ENCODE measurements around the gene PLCB1.

DNA sequence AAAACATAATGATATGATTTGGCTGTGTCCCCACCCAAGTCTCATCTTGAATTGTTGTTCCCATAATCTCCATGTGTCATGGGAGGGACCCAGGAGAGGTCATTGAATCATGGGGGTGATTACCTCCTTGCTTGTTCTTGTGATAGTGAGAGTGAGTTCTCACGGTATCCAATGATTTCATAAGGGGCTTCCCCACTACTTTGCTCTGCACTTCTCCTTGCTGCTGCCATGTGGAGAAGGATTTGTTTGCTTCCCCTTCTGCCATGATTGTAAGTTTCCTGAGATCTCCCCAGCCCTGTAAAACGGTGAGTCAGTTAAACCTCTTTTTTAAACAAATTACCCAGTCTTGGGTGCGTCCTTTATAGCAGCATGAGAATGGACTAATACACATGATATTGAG is 780.0 kb downstream of the PLCB1 start:
- TF ChIP-seq, protein P1, sequence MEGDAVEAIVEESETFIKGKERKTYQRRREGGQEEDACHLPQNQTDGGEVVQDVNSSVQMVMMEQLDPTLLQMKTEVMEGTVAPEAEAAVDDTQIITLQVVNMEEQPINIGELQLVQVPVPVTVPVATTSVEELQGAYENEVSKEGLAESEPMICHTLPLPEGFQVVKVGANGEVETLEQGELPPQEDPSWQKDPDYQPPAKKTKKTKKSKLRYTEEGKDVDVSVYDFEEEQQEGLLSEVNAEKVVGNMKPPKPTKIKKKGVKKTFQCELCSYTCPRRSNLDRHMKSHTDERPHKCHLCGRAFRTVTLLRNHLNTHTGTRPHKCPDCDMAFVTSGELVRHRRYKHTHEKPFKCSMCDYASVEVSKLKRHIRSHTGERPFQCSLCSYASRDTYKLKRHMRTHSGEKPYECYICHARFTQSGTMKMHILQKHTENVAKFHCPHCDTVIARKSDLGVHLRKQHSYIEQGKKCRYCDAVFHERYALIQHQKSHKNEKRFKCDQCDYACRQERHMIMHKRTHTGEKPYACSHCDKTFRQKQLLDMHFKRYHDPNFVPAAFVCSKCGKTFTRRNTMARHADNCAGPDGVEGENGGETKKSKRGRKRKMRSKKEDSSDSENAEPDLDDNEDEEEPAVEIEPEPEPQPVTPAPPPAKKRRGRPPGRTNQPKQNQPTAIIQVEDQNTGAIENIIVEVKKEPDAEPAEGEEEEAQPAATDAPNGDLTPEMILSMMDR (IDR thresholded peaks at IDR 0.05; ENCODE audit: low read length), result no peak
- no peak for TF ChIP-seq EZH2 (IDR thresholded peaks at IDR 0.05; ENCODE audit: borderline replicate concordance, low read length)
